Panc1 (cell line): ENCODE measurements around the gene DNAJB13. TPM values are rescaled to one million over a fixed set of nuclear protein-coding genes. Genes with fewer than 3 reads are reported as not detected.

Experiments used
- ATAC-seq: fragments of 200-7000 bp; cut with Tn5 transposase; 2 replicates; pipeline ENCODE4 v1.9.1; 2020; ENCODE audit warnings: mild to moderate bottlenecking, moderate library complexity
- BruUV-seq: library from RNA; stranded (reverse); fragments of 400-500 nt; replicated peaks from 2 replicates; lab custom pipeline; 2021; lab: Mats Ljungman, UMichigan
- CTCF ChIA-PET: fragments of 300-600 bp; sonication (Branson Sonifier 250); formaldehyde crosslinking; loops from one replicate; lab custom pipeline; 2022; ENCODE audit warnings: antibody characterized with exemption; lab: Charles Lee
- POLR2A ChIA-PET: fragments of 300-600 bp; sonication (Branson Sonifier 250); formaldehyde crosslinking; loops from one replicate; lab custom pipeline; 2022; ENCODE audit warnings: antibody characterized with exemption; lab: Charles Lee
- DNase-seq: peaks from one replicate; pipeline ENCODE4 v3.0.0-alpha.2; 2010; ENCODE audit warnings: low read depth, low spot score
- H3K27ac ChIP-seq: 2 replicates; pipeline ENCODE4 v1.5.1; 2011; ENCODE audit warnings: mild to moderate bottlenecking, low read length, inconsistent platforms
- H3K27me3 ChIP-seq: fragments of 200-500 bp; sonication (Bioruptor generic); 2 replicates; pipeline ENCODE4 v1.6.0; 2014; ENCODE audit warnings: low read length, inconsistent platforms; ENCODE audit not compliant: control insufficient read depth, insufficient read depth
- H3K36me3 ChIP-seq: fragments of 200-500 bp; sonication (Bioruptor generic); 2 replicates; pipeline ENCODE4 v1.5.1; 2014; ENCODE audit warnings: inconsistent platforms, mild to moderate bottlenecking, low read length, moderate library complexity; ENCODE audit not compliant: control insufficient read depth, insufficient read depth
- H3K4me1 ChIP-seq: 2 replicates; pipeline ENCODE4 v1.5.1; 2011; ENCODE audit warnings: inconsistent platforms, mild to moderate bottlenecking, low read length, moderate library complexity; ENCODE audit not compliant: control insufficient read depth, insufficient read depth
- H3K4me3 ChIP-seq, 2 experiments: 2 replicates each; pipeline ENCODE4 v1.5.1; 2011 to 2012; ENCODE audit warnings: low read depth in 2 of 2, low read length in 2 of 2, mild to moderate bottlenecking in 2 of 2, inconsistent platforms in 1 of 2, moderate library complexity in 1 of 2
- H3K9me3 ChIP-seq: fragments of 200-500 bp; sonication (Bioruptor generic); 2 replicates; pipeline ENCODE4 v1.5.1; 2014; ENCODE audit warnings: low read depth, mild to moderate bottlenecking, inconsistent platforms, low read length, moderate library complexity; ENCODE audit not compliant: control insufficient read depth, insufficient read depth
- POLR2AphosphoS5 ChIP-seq: IDR thresholded peaks from 2 replicates; pipeline ENCODE4 v1.6.1; 2012; ENCODE audit warnings: mild to moderate bottlenecking, low read depth, low read length, moderate library complexity
- SIN3A ChIP-seq: IDR thresholded peaks from 2 replicates; pipeline ENCODE4 v1.6.1; 2012; ENCODE audit warnings: low read depth, mild to moderate bottlenecking, low read length, moderate library complexity, borderline replicate concordance; ENCODE audit not compliant: insufficient read depth
- TCF7L2 ChIP-seq: IDR thresholded peaks from 2 replicates; pipeline ENCODE4 v1.6.1; 2011; ENCODE audit warnings: mild to moderate bottlenecking, low read depth, low read length, inconsistent platforms
- in situ Hi-C: cut with HindIII; loops from 2 replicates; pipeline ENCODE4 v1.10.0; 2016; ENCODE audit warnings: low sequenced_read_pairs, low pct_unique_long_range_greater_than_20kb
- intact Hi-C: fragments of 100-400 bp; cut with micrococcal nuclease; formaldehyde crosslinking; loops from one replicate; pipeline ENCODE4 v1.10.0; 2022; ENCODE audit not compliant: unreplicated experiment
- total RNA-seq: library from RNA; stranded (reverse); gene quantifications from one replicate; pipeline ENCODE4 v1.2.1, GENCODE V29; 2021; ENCODE audit not compliant: unreplicated experiment
- TF ChIP-seq, protein P1 (sequence below), 2 experiments: IDR thresholded peaks; 2 replicates each; pipeline ENCODE4 v1.6.1; 2011 to 2012; ENCODE audit warnings: low read depth in 2 of 2, control low read depth in 1 of 2, low read length in 1 of 2, mild to moderate bottlenecking in 1 of 2, moderate library complexity in 1 of 2; ENCODE audit not compliant: insufficient read depth in 1 of 2
- TF ChIP-seq, protein P2 (sequence below): fragments of 450-650 bp; IDR thresholded peaks from 2 replicates; pipeline ENCODE4 v1.5.1; 2017; ENCODE audit warnings: mild to moderate bottlenecking

DNAJB13 gene
- total RNA-seq, 1 experiment from 2014 or later = not detected

DNA sequence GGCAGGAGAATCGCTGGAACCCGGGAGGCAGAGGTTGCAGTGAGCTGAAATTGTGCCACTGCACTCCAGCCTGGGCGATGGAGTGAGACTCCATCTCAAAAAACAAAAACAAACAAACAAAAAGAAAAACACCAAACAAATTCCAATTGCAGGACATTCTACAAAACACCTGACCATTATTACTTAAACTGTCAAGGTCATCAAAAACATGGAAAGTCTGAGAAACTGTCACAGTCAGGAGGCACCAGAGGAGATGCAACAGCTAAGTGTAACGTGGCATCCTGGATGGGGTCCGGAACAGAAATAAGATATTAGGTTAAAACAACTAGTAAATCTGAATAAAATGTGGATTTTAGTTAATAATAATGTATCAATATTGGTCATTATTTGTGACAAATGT lies 914 bp upstream of the DNAJB13 start:
- H3K27me3 ChIP-seq = no peaks in the 10 kb centered on the region
- no peak overlapping the region for H3K27ac ChIP-seq
- TF ChIP-seq TCF7L2 (no peak), POLR2AphosphoS5 (no peak), SIN3A (no peak)
- TF ChIP-seq, protein P1, sequence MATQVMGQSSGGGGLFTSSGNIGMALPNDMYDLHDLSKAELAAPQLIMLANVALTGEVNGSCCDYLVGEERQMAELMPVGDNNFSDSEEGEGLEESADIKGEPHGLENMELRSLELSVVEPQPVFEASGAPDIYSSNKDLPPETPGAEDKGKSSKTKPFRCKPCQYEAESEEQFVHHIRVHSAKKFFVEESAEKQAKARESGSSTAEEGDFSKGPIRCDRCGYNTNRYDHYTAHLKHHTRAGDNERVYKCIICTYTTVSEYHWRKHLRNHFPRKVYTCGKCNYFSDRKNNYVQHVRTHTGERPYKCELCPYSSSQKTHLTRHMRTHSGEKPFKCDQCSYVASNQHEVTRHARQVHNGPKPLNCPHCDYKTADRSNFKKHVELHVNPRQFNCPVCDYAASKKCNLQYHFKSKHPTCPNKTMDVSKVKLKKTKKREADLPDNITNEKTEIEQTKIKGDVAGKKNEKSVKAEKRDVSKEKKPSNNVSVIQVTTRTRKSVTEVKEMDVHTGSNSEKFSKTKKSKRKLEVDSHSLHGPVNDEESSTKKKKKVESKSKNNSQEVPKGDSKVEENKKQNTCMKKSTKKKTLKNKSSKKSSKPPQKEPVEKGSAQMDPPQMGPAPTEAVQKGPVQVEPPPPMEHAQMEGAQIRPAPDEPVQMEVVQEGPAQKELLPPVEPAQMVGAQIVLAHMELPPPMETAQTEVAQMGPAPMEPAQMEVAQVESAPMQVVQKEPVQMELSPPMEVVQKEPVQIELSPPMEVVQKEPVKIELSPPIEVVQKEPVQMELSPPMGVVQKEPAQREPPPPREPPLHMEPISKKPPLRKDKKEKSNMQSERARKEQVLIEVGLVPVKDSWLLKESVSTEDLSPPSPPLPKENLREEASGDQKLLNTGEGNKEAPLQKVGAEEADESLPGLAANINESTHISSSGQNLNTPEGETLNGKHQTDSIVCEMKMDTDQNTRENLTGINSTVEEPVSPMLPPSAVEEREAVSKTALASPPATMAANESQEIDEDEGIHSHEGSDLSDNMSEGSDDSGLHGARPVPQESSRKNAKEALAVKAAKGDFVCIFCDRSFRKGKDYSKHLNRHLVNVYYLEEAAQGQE (IDR thresholded peaks at IDR 0.05; ENCODE audit: insufficient read depth in 1 of 2, low read depth in 2 of 2, low read length in 1 of 2) = no peak
- TF ChIP-seq, protein P2, sequence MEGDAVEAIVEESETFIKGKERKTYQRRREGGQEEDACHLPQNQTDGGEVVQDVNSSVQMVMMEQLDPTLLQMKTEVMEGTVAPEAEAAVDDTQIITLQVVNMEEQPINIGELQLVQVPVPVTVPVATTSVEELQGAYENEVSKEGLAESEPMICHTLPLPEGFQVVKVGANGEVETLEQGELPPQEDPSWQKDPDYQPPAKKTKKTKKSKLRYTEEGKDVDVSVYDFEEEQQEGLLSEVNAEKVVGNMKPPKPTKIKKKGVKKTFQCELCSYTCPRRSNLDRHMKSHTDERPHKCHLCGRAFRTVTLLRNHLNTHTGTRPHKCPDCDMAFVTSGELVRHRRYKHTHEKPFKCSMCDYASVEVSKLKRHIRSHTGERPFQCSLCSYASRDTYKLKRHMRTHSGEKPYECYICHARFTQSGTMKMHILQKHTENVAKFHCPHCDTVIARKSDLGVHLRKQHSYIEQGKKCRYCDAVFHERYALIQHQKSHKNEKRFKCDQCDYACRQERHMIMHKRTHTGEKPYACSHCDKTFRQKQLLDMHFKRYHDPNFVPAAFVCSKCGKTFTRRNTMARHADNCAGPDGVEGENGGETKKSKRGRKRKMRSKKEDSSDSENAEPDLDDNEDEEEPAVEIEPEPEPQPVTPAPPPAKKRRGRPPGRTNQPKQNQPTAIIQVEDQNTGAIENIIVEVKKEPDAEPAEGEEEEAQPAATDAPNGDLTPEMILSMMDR = no peak
- ATAC-seq = no peak
- no TSS peak for BruUV-seq
- no peak for DNase-seq
- intact Hi-C loops = no loop called here
- H3K36me3 ChIP-seq = no peaks in the 10 kb centered on the region
- in situ Hi-C loops = no loop called here
- CTCF ChIA-PET = interaction anchor here (0.5 kb wide), 1 partner anchor 19 kb away, joined by 6 read pairs; no protein-coding TSS in a partner anchor
- POLR2A ChIA-PET = interaction anchor here (0.7 kb wide), 1 partner anchor 1087 kb away, joined by 3 read pairs; no protein-coding TSS in a partner anchor
- H3K4me1 ChIP-seq = no peaks in the 10 kb centered on the region
- H3K4me3 ChIP-seq = no peak overlapping the region
- H3K9me3 ChIP-seq = no peaks in the 10 kb centered on the region

DNA sequence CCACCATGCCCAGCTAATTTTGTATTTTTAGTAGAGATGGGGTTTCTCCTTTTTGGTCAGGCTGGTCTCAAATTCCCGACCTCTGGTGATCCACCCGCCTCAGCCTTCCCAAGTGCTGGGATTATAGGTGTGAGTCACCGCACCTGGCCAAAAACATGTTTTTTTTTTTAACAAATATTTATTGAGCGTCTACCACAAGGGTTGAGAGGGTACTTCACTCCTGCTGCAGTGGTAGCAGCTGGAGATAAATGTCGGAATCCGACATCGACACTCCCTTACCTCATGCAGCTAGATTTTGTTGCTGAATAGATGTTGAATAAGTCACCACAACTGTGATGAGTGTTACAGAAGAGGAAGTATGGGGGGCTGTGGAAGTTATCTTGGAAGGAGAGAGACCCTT lies 971 bp downstream of the DNAJB13 start:
- no TSS peak for BruUV-seq
- Histone ChIP-seq H3K36me3 (no peaks in the 10 kb centered on the region), H3K4me1 (no peaks in the 10 kb centered on the region), H3K9me3 (no peaks in the 10 kb centered on the region), H3K27me3 (no peaks in the 10 kb centered on the region), H3K27ac (no peak overlapping the region), H3K4me3 (no peak overlapping the region)
- ATAC-seq (no peak), DNase-seq (no peak)
- intact Hi-C loops = no loop called here
- TF ChIP-seq, protein P1 (IDR thresholded peaks at IDR 0.05; ENCODE audit: insufficient read depth in 1 of 2, low read depth in 2 of 2, low read length in 1 of 2) = no peak
- TF ChIP-seq, protein P2 = no peak
- TF ChIP-seq POLR2AphosphoS5 (no peak), TCF7L2 (no peak), SIN3A (no peak)
- POLR2A ChIA-PET = no interaction called here
- CTCF ChIA-PET = no interaction called here
- in situ Hi-C loops = no loop called here
